Posterior cingulate gyrus (tissue), 11 donors: ENCODE data around the gene SIDT2.

Experiments used
- DNase-seq, 10 donors: peaks; one replicate each; pipeline versions ENCODE4 v3.0.0 to v3.0.0-alpha.2; 2020 to 2021; ENCODE audit warnings: mixed read lengths in 3 of 10
- intact Hi-C: fragments of 100-400 bp; cut with DNase I; formaldehyde crosslinking; loops from one replicate; pipeline ENCODE4 v1.15.1; 2023

The SIDT2 gene

GRCh38 chr11:117187007-117187406 lies 8.5 kb downstream of the SIDT2 start:
- intact Hi-C loops, result no loop called here
- peak in 2 of 10 donors; percentile 3 to 6 for DNase-seq

- DNase-seq, result peak in 4 of 10 donors; percentile 4 to 59 (median 50)
- intact Hi-C loops, result no loop called here
Observed at GRCh38 chr11:117187428-117187798, 8.9 kb downstream of the SIDT2 start.

- intact Hi-C loops, result no loop called here
- DNase-seq, result peak in 6 of 10 donors; percentile 4 to 71 (median 20)
Observed at GRCh38 chr11:117187799-117188481, 9.4 kb downstream of the SIDT2 start.

- intact Hi-C loops, result no loop called here
- peak in 5 of 10 donors; percentile 9 to 67 (median 42) for DNase-seq
Observed at GRCh38 chr11:117188620-117189081, 10.1 kb downstream of the SIDT2 start.

GRCh38 chr11:117189191-117189940 lies 10.8 kb downstream of the SIDT2 start:
- DNase-seq, result peak in 4 of 10 donors; percentile 8 to 77 (median 44)
- intact Hi-C loops, result no loop called here

GRCh38 chr11:117189941-117190544 lies 11.5 kb downstream of the SIDT2 start:
- intact Hi-C loops, result no loop called here
- peak in 3 of 10 donors; percentile 6 to 76 (median 73) for DNase-seq

GRCh38 chr11:117191680-117192400 lies 13.3 kb downstream of the SIDT2 start:
- intact Hi-C loops, result no loop called here
- DNase-seq, result peak in 2 of 10 donors; percentile 54 to 71

GRCh38 chr11:117192401-117192875 lies 13.9 kb downstream of the SIDT2 start:
- DNase-seq, result peak in 2 of 10 donors; percentile 54 to 76
- intact Hi-C loops, result no loop called here

- intact Hi-C loops, result no loop called here
- DNase-seq, result peak in 2 of 10 donors; percentile 50 to 75
Observed at GRCh38 chr11:117193130-117194020, 14.8 kb downstream of the SIDT2 start.

GRCh38 chr11:117194267-117194666 lies 15.7 kb downstream of the SIDT2 start:
- peak in 1 of 10 donors; percentile 27 for DNase-seq

GRCh38 chr11:117195258-117195657 lies 16.7 kb downstream of the SIDT2 start:
- DNase-seq, result no peak
- intact Hi-C loops, result no loop called here

More at GRCh38 chr11:117194267-117194666, 15.7 kb downstream of the SIDT2 start:
- intact Hi-C loops, result no loop called here

- peak in 2 of 10 donors; percentile 38 to 66 for DNase-seq
- intact Hi-C loops, result no loop called here
Observed at GRCh38 chr11:117195761-117196160, 17.2 kb downstream of the SIDT2 start.

GRCh38 chr11:117197006-117197405 lies 18.5 kb downstream of the SIDT2 start:
- intact Hi-C loops, result no loop called here
- DNase-seq, result peak in 2 of 10 donors; percentile 20 to 53

GRCh38 chr11:117197516-117198456 lies 19.2 kb downstream of the SIDT2 start:
- peak in 3 of 10 donors; percentile 49 to 81 (median 61) for DNase-seq
- intact Hi-C loops, result no loop called here

- DNase-seq, result peak in 2 of 10 donors; percentile 16 to 44
- intact Hi-C loops, result no loop called here
Observed at GRCh38 chr11:117198613-117199012, 20.1 kb downstream of the SIDT2 start.

- DNase-seq, result peak in 2 of 10 donors; percentile 68 to 79
- intact Hi-C loops, result no loop called here
Observed at GRCh38 chr11:117199053-117199915, 20.7 kb downstream of the SIDT2 start, which contains the start of gene TAGLN. Gene TAGLN (plus strand): TSS chr11:117199370. CDS start chr11:117203014, 3,644 bp downstream.
